Colonic mucosa (tissue), 4 donors: ENCODE results near the gene HDAC4. TPM values are rescaled to one million over a fixed set of nuclear protein-coding genes. Genes with fewer than 3 reads are reported as not detected.

Source experiments
- DNase-seq: peaks from one replicate; pipeline ENCODE4 v3.0.0-alpha.2; 2020
- H3K27ac ChIP-seq: fragments of 200-600 bp; one replicate; pipeline ENCODE4 v1.8.0; 2021
- H3K27me3 ChIP-seq: fragments of 200-600 bp; one replicate; pipeline ENCODE4 v1.8.0; 2021
- H3K36me3 ChIP-seq: fragments of 200-600 bp; one replicate; pipeline ENCODE4 v1.8.0; 2021
- H3K4me1 ChIP-seq: fragments of 200-600 bp; one replicate; pipeline ENCODE4 v1.8.0; 2021; ENCODE audit warnings: mild to moderate bottlenecking
- H3K4me3 ChIP-seq: fragments of 200-600 bp; one replicate; pipeline ENCODE4 v1.8.0; 2021
- H3K9ac ChIP-seq, 2 donors: one replicate each; pipeline ENCODE4 v1.7.0; 2013; ENCODE audit warnings: control low read depth in 2 of 2, low read depth in 2 of 2, low read length in 2 of 2
- H3K9me3 ChIP-seq: fragments of 200-600 bp; one replicate; pipeline ENCODE4 v1.8.0; 2021
- CTCF ChIP-seq: fragments of 200-600 bp; IDR thresholded peaks from one replicate; pipeline ENCODE4 v1.8.0; 2022; ENCODE audit warnings: antibody characterized with exemption, mild to moderate bottlenecking
- intact Hi-C: fragments of 100-400 bp; cut with DNase I; formaldehyde crosslinking; loops from one replicate; pipeline ENCODE4 v1.14.1; 2022
- total RNA-seq, 2 donors: library from RNA; stranded (reverse); fragmentation: NEBNext Ultra II Directional in 1 of 2; extraction: Animal tissue kit (Norgen Biotek cat#: 25700) in 1 of 2; gene quantifications; one replicate each; pipeline ENCODE4 v1.2.1, GENCODE V29; 2021
- donor health status: healthy.
- donor health status: DM: no; HTN: no; CAD: no.
- donor health status: DM: no; HTN: no; CAD: no.

The HDAC4 gene
- total RNA-seq, 2 donors from 2014 or later = 35.3 to 46.8 TPM

GRCh38 chr2:239055756-239056493, 344.9 kb downstream of the HDAC4 start:
- Histone ChIP-seq H3K27ac (no peak overlapping the region), H3K9ac (no peak overlapping the region), H3K4me1 (no peaks in the 10 kb centered on the region), H3K9me3 (no peaks in the 10 kb centered on the region), H3K27me3 (no peaks in the 10 kb centered on the region), H3K4me3 (no peak overlapping the region), H3K36me3 (peaks cover 10% of the 10 kb centered on the region)
- no peak for TF ChIP-seq CTCF
- intact Hi-C loops = no loop called here
- no peak for DNase-seq

- Histone ChIP-seq H3K4me3 (no peak overlapping the region), H3K9me3 (no peaks in the 10 kb centered on the region), H3K4me1 (no peaks in the 10 kb centered on the region), H3K9ac (no peak overlapping the region), H3K27ac (no peak overlapping the region), H3K36me3 (peaks cover 10% of the 10 kb centered on the region), H3K27me3 (no peaks in the 10 kb centered on the region)
- no peak for DNase-seq
- intact Hi-C loops = no loop called here
- TF ChIP-seq CTCF = no peak
Observed at GRCh38 chr2:239054921-239055320, 345.9 kb downstream of the HDAC4 start.

- Histone ChIP-seq H3K27ac (no peak overlapping the region), H3K4me1 (no peaks in the 10 kb centered on the region), H3K9ac (no peak overlapping the region), H3K9me3 (no peaks in the 10 kb centered on the region), H3K36me3 (peaks cover 10% of the 10 kb centered on the region), H3K27me3 (no peaks in the 10 kb centered on the region), H3K4me3 (no peak overlapping the region)
- intact Hi-C loops = no loop called here
- no peak for DNase-seq
- TF ChIP-seq CTCF = no peak
Observed at GRCh38 chr2:239053801-239054503, 346.9 kb downstream of the HDAC4 start.

GRCh38 chr2:239052798-239053665, 347.8 kb downstream of the HDAC4 start:
- no peak for DNase-seq

More at GRCh38 chr2:239052798-239053665, 347.8 kb downstream of the HDAC4 start:
- Histone ChIP-seq H3K36me3 (peaks cover 10% of the 10 kb centered on the region), H3K27ac (no peak overlapping the region), H3K4me1 (no peaks in the 10 kb centered on the region), H3K9ac (no peak overlapping the region), H3K4me3 (no peak overlapping the region), H3K9me3 (no peaks in the 10 kb centered on the region), H3K27me3 (no peaks in the 10 kb centered on the region)
- intact Hi-C loops = no loop called here
- TF ChIP-seq CTCF = no peak
